Measurements from ENCODE around the gene ZNF382.

DNA sequence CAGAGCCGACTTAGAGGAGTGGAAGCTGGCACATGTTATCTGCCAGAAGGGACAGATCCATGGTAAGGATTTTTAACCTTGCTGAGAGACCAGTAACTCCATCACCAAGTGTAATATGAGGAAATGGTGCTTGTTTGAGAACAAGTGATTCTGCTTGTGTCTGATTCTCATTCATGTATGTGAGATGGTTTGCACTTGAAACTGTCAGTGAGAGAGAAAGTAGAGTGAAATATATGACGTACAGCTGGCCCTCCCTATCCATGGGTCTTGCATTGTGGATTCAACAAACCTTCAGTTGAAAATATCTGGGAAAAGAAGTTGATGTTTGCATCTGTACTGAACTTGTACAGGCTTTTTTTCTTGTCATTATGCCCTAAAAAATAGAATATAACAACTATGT, 63.5 kb downstream of the ZNF382 start:
- TF ChIP-seq EZH2 (IDR thresholded peaks at IDR 0.05) (no peak), POLR2AphosphoS5 (IDR thresholded peaks at IDR 0.05; ENCODE audit: borderline replicate concordance, low read depth, low read length) (no peak)

Measured in SK-N-MC (cell line).